Omental fat pad (tissue), 4 donors: ENCODE results near the gene TNIK. TPM values are rescaled to one million over a fixed set of nuclear protein-coding genes. Genes with fewer than 3 reads are reported as not detected.
A peak's percentile ranks its signal among the peaks of the same experiment; 100 is the strongest.

Experiments
- ATAC-seq: fragments of 150-250 bp; one replicate; pipeline ENCODE4 v1.9.1; 2016; ENCODE audit warnings: mild to moderate bottlenecking, moderate library complexity; ENCODE audit not compliant: low FRiP score
- DNase-seq: peaks from one replicate; pipeline ENCODE4 v3.0.0-alpha.2; 2019; ENCODE audit warnings: low spot score
- CTCF ChIP-seq, 3 donors: fragments of 450-650 bp; IDR thresholded peaks; one replicate each; pipeline ENCODE4 v1.5.1; 2016 to 2017; ENCODE audit warnings: antibody characterized with exemption in 3 of 3, mild to moderate bottlenecking in 3 of 3, moderate library complexity in 2 of 3
- total RNA-seq, 4 donors: library from RNA; depleted of rRNA; stranded (reverse); fragments of >200 nt; gene quantifications; one replicate each; pipeline ENCODE4 v1.1.0, GENCODE V29; 2016

Gene TNIK
- total RNA-seq, 4 donors from 2014 or later: 3.9 to 12.8 (median 6.5) TPM

DNA sequence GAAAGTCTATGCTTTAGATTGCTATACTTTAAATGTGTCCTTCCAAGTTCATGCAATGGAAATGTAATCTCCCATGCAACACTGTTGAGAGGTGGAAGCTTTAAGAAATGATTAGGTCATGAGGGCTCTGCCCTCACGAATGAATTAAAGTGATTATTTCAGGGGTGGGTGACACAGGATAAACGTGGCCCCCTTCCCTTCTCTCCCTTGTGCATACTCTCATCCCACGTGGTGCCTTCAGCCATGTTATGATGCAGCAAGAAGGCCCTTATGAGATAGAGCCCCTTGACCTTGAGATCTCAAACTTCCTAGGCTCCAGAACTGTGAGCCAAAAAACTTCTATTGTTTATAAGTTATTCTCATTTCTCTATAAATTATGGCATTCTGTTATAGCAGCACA lies 183.3 kb downstream of the TNIK start:
- ATAC-seq (no peak), DNase-seq (no peak)
- no peak for TF ChIP-seq CTCF (IDR thresholded peaks at IDR 0.05)

- ATAC-seq: no peak
- no peak for DNase-seq
- no peak for TF ChIP-seq CTCF (IDR thresholded peaks at IDR 0.05)
Observed at GRCh38 chr3:171274222-171274621, 186.0 kb downstream of the TNIK start.

DNA sequence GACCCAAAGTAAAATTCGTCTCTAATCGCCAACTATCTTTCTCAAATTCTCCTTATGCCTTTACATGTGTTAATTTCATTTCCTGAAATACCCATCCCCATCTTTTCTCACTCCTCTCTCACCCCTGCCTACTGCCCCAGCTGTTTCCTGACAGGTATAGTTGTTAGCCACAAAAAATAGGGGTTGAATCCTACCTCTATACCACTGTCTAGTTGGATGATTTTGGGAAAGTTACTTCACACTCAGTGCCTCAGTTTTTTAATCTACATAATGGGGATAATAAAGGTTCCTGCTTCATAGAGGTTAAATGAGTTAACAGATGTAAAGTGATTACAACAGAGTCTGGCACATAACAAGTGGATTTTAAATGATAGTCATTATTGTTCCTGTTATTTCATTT lies 189.7 kb downstream of the TNIK start:
- no peak for DNase-seq
- no peak for TF ChIP-seq CTCF (IDR thresholded peaks at IDR 0.05)
- no peak for ATAC-seq

GRCh38 chr3:171269542-171269941 lies 190.7 kb downstream of the TNIK start:
- TF ChIP-seq CTCF (IDR thresholded peaks at IDR 0.05): no peak
- no peak for DNase-seq
- ATAC-seq: no peak

GRCh38 chr3:171268677-171269076 lies 191.5 kb downstream of the TNIK start:
- ATAC-seq: no peak
- no peak for DNase-seq
- TF ChIP-seq CTCF (IDR thresholded peaks at IDR 0.05): no peak

GRCh38 chr3:171267104-171267503 lies 193.1 kb downstream of the TNIK start:
- TF ChIP-seq CTCF (IDR thresholded peaks at IDR 0.05): no peak
- DNase-seq: no peak
- peak; percentile 73 for ATAC-seq

DNA sequence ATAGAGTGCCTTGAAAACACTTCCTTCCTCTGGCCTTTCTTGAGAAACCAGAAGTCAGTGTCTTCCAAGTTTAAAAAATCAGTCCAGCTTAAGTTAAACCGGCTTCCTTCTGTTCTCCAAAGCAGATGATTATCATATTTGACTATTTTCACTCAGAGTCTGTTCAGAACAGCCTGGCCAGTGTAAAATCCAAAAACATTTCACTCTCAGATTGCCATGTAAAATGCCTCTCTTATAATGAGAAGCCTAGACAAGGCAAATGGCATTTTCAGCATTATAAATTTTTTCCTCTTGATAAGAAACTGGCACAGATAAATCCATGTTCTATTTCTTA lies 193.5 kb downstream of the TNIK start:
- no peak for ATAC-seq
- DNase-seq: no peak

More for the DNA sequence above, 193.5 kb downstream of the TNIK start:
- TF ChIP-seq CTCF (IDR thresholded peaks at IDR 0.05): no peak
